GM12875 (cell line): ENCODE measurements around the gene RPS8.

Source experiments
- H3K4me3 ChIP-seq: one replicate; pipeline ENCODE4 v1.5.1; 2011; ENCODE audit warnings: low read depth, low read length, control low read depth
- TF ChIP-seq, protein P1 (sequence below): IDR thresholded peaks from 2 replicates; pipeline ENCODE4 v1.5.1; 2011; ENCODE audit warnings: low read depth, mild to moderate bottlenecking, control low read depth, inconsistent platforms, low read length, moderate library complexity, borderline replicate concordance; ENCODE audit not compliant: insufficient read depth

RPS8 gene

GRCh38 chr1:44775930-44776729 lies 790 bp downstream of the RPS8 start:
- peak overlapping the region; percentile 98 for H3K4me3 ChIP-seq
- TF ChIP-seq, protein P1, sequence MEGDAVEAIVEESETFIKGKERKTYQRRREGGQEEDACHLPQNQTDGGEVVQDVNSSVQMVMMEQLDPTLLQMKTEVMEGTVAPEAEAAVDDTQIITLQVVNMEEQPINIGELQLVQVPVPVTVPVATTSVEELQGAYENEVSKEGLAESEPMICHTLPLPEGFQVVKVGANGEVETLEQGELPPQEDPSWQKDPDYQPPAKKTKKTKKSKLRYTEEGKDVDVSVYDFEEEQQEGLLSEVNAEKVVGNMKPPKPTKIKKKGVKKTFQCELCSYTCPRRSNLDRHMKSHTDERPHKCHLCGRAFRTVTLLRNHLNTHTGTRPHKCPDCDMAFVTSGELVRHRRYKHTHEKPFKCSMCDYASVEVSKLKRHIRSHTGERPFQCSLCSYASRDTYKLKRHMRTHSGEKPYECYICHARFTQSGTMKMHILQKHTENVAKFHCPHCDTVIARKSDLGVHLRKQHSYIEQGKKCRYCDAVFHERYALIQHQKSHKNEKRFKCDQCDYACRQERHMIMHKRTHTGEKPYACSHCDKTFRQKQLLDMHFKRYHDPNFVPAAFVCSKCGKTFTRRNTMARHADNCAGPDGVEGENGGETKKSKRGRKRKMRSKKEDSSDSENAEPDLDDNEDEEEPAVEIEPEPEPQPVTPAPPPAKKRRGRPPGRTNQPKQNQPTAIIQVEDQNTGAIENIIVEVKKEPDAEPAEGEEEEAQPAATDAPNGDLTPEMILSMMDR: no peak

DNA sequence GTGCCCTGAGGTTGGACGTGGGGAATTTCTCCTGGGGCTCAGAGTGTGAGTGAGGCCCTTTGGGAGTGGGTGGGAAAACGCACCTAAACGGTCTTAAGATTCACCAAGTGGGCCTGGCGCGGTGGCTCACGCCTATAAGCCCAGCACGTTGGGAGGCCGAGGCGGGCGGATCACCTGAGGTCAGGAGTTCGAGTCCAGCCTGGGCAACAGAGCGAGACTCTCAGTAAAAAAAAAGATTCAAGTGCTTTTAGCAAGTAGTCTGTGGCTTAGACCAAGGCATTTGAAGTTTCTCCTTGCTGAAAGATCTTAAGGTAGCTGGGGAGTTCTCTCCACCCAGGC lies 1.4 kb downstream of the RPS8 start:
- TF ChIP-seq, protein P1: no peak

GRCh38 chr1:44777547-44777946 lies 2.2 kb downstream of the RPS8 start:
- TF ChIP-seq, protein P1: no peak
- peak overlapping the region; percentile 98 for H3K4me3 ChIP-seq

More for the DNA sequence above, 1.4 kb downstream of the RPS8 start:
- H3K4me3 ChIP-seq: peak overlapping the region; percentile 98

GRCh38 chr1:44777969-44778635 lies 2.8 kb downstream of the RPS8 start:
- no peak overlapping the region for H3K4me3 ChIP-seq
- TF ChIP-seq, protein P1: no peak

- TF ChIP-seq, protein P1: no peak
- no peak overlapping the region for H3K4me3 ChIP-seq
Measured at GRCh38 chr1:44778705-44779576, 3.6 kb downstream of the RPS8 start.

DNA sequence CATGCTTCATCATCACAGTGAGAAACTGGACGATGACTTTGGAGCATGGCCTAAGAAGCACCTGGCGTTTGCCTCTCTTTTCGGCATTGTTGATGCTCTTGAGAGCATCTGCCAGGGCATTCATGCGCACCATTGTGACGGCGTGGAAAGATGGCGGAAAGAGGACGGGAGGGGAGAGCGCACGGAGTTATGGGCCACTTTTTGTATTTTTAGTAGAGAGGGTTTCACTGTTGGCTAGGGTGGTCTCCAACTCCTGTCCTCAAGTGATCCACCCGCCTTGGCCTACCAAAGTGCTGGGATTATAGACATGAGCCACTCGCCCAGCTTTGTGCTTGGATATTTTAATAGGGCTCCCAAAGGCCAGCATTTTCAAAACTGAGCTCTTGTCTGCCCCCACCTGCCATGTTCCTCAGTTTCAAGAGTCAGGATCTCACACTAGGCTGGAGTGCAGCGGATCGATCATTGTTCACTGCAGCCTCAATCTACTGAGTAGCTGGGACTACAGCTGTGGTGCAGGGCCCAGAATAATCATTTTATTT lies 5.3 kb downstream of the RPS8 start:
- no peak overlapping the region for H3K4me3 ChIP-seq
- TF ChIP-seq, protein P1: no peak
